Lower lobe of right lung (tissue), 2 donors: ENCODE data around the gene DOCK1. TPM values are rescaled to one million over a fixed set of nuclear protein-coding genes. Genes with fewer than 3 reads are reported as not detected.

Source experiments
- ATAC-seq, 2 donors: fragments of 200-7000 bp; cut with Tn5 transposase; one replicate each; pipeline ENCODE4 v1.9.1; 2020 to 2022; ENCODE audit warnings: mild to moderate bottlenecking in 2 of 2, moderate library complexity in 2 of 2
- DNase-seq: peaks from one replicate; pipeline ENCODE4 v3.0.0-alpha.2; 2020
- H3K27ac ChIP-seq: fragments of 200-600 bp; one replicate; pipeline ENCODE4 v1.8.0; 2022
- H3K27me3 ChIP-seq: fragments of 200-600 bp; one replicate; pipeline ENCODE4 v1.8.0; 2022; ENCODE audit warnings: low read depth
- H3K36me3 ChIP-seq: fragments of 200-600 bp; one replicate; pipeline ENCODE4 v1.8.0; 2022; ENCODE audit warnings: mild to moderate bottlenecking
- H3K4me1 ChIP-seq: fragments of 200-600 bp; one replicate; pipeline ENCODE4 v1.8.0; 2022
- H3K4me3 ChIP-seq: fragments of 200-600 bp; one replicate; pipeline ENCODE4 v1.8.0; 2022; ENCODE audit warnings: mild to moderate bottlenecking
- H3K9me3 ChIP-seq: fragments of 200-600 bp; one replicate; pipeline ENCODE4 v1.8.0; 2022
- CTCF ChIP-seq: fragments of 200-600 bp; IDR thresholded peaks from one replicate; pipeline ENCODE4 v1.8.0; 2022; ENCODE audit warnings: antibody characterized with exemption, mild to moderate bottlenecking
- intact Hi-C: fragments of 100-400 bp; cut with DNase I; formaldehyde crosslinking; loops from one replicate; pipeline ENCODE4 v1.11.0; 2022
- total RNA-seq: library from RNA; stranded (reverse); fragmentation: NEBNext Ultra II Directional; extraction: Animal tissue kit (Norgen Biotek cat#: 25700); gene quantifications from one replicate; pipeline ENCODE4 v1.2.1, GENCODE V29; 2021
- donor health status: DM: no; HTN: yes; CAD: no; lungs with severe emphysema.

DOCK1 gene
- total RNA-seq, 1 donor from 2014 or later = 44.8 TPM

DNA sequence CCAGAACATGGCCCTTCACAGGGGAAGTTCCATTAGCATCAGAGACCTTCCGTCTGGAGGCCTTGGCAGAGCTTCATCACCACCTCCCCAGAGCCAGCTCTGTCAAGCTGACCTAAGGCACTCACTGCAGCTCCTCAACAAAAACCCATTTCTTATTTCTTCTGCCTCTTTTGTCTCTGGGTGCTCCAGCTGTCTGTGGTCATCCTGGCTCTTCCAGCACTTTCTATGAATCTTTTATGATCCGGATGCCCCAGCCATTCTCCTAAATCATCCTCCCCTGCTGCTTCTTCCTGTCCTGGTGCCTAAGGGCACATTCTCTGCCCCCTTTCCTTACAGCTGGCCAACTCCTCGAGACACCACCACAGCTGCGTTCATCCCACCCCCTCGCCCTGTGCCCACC is 462.9 kb downstream of the DOCK1 start:
- Histone ChIP-seq H3K27ac (no peak overlapping the region), H3K9me3 (no peaks in the 10 kb centered on the region), H3K4me1 (no peaks in the 10 kb centered on the region), H3K36me3 (peaks cover 17% of the 10 kb centered on the region), H3K27me3 (no peaks in the 10 kb centered on the region), H3K4me3 (no peak overlapping the region)
- intact Hi-C loops = no loop called here
- DNase-seq (no peak), ATAC-seq (peak in 1 of 2 donors; percentile 19)
- no peak for TF ChIP-seq CTCF

GRCh38 chr10:127368929-127369328 is 463.7 kb downstream of the DOCK1 start:
- H3K36me3 ChIP-seq = peaks cover 12% of the 10 kb centered on the region
- intact Hi-C loops = no loop called here

GRCh38 chr10:127370601-127371000 is 465.4 kb downstream of the DOCK1 start:
- Histone ChIP-seq H3K27me3 (no peaks in the 10 kb centered on the region), H3K9me3 (no peaks in the 10 kb centered on the region), H3K4me1 (no peaks in the 10 kb centered on the region), H3K36me3 (peaks cover 23% of the 10 kb centered on the region), H3K4me3 (no peak overlapping the region), H3K27ac (no peak overlapping the region)
- ATAC-seq (no peak), DNase-seq (no peak)
- intact Hi-C loops = no loop called here
- no peak for TF ChIP-seq CTCF

More at GRCh38 chr10:127368929-127369328, 463.7 kb downstream of the DOCK1 start:
- Histone ChIP-seq H3K4me1 (no peaks in the 10 kb centered on the region), H3K4me3 (no peak overlapping the region), H3K27ac (no peak overlapping the region), H3K27me3 (no peaks in the 10 kb centered on the region), H3K9me3 (no peaks in the 10 kb centered on the region)
- DNase-seq = no peak
- TF ChIP-seq CTCF = no peak
- ATAC-seq = no peak

DNA sequence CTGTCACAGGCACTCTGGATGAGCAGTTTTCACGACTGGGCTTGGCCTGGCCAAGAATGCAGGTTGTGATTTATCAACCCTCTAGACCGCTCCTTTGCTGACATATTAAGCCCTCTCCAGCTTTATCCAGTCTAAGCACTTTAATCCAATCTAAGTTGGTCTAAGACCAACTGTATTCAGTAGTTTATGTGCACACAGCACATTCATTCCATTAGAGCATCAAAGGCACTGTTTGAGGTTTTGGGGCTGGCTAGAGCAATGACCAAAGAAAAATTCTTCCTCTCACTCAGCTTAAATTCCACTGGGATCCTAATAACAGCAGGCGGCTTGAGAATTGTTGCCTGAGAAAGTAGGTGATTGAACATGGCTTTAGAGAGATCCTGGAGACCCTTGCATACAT is 467.1 kb downstream of the DOCK1 start:
- TF ChIP-seq CTCF = no peak
- no peak for ATAC-seq
- no peak overlapping the region for H3K4me3 ChIP-seq
- H3K27ac ChIP-seq = no peak overlapping the region
- no peaks in the 10 kb centered on the region for H3K4me1 ChIP-seq
- DNase-seq = no peak
- H3K9me3 ChIP-seq = no peaks in the 10 kb centered on the region
- intact Hi-C loops = no loop called here
- H3K36me3 ChIP-seq = peaks cover 31% of the 10 kb centered on the region
- H3K27me3 ChIP-seq = no peaks in the 10 kb centered on the region

GRCh38 chr10:127374074-127374680 is 468.9 kb downstream of the DOCK1 start:
- no peak for ATAC-seq
- Histone ChIP-seq H3K4me1 (no peaks in the 10 kb centered on the region), H3K36me3 (peaks cover 31% of the 10 kb centered on the region), H3K27me3 (no peaks in the 10 kb centered on the region), H3K27ac (no peak overlapping the region), H3K9me3 (no peaks in the 10 kb centered on the region), H3K4me3 (no peak overlapping the region)
- intact Hi-C loops = no loop called here
- TF ChIP-seq CTCF = no peak
- DNase-seq = no peak
